Neuronal stem cell (in vitro differentiated cells): ENCODE data around the gene ADRA1B.
A peak's percentile ranks its signal among the peaks of the same experiment; 100 is the strongest.
"Not testable (repeated sequence)": the region's sequence is repeated elsewhere in the genome, so short reads cannot be mapped to it uniquely, and the experiment has no call there.

ENCODE experiments used
- DNase-seq: peaks from one replicate; pipeline ENCODE4 v3.0.0-alpha.2; 2013; ENCODE audit warnings: low spot score
- H2AFZ ChIP-seq: one replicate; pipeline ENCODE4 v1.6.1; 2013; ENCODE audit warnings: mild to moderate bottlenecking, low read length, inconsistent platforms
- H2AK5ac ChIP-seq: 2 replicates; pipeline ENCODE4 v1.6.1; 2013; ENCODE audit warnings: low read depth, mild to moderate bottlenecking, inconsistent platforms, low read length, moderate library complexity, mixed read lengths
- H2BK120ac ChIP-seq: 2 replicates; pipeline ENCODE4 v1.6.1; 2013; ENCODE audit warnings: low read depth, mild to moderate bottlenecking, inconsistent platforms, low read length, moderate library complexity, mixed read lengths
- H2BK12ac ChIP-seq: one replicate; pipeline ENCODE4 v1.6.1; 2013; ENCODE audit warnings: low read length, inconsistent platforms
- H2BK15ac ChIP-seq: 2 replicates; pipeline ENCODE4 v1.6.1; 2013; ENCODE audit warnings: mild to moderate bottlenecking, low read length, inconsistent platforms, mixed read lengths
- H2BK5ac ChIP-seq: one replicate; pipeline ENCODE4 v1.6.1; 2013; ENCODE audit warnings: inconsistent platforms, mild to moderate bottlenecking, low read length, moderate library complexity
- H3K14ac ChIP-seq: one replicate; pipeline ENCODE4 v1.6.1; 2013; ENCODE audit warnings: low read length, inconsistent platforms
- H3K18ac ChIP-seq: 2 replicates; pipeline ENCODE4 v1.6.1; 2013; ENCODE audit warnings: low read length, inconsistent platforms
- H3K23ac ChIP-seq: 2 replicates; pipeline ENCODE4 v1.6.1; 2013; ENCODE audit warnings: low read depth, mild to moderate bottlenecking, mixed read lengths, low read length, inconsistent platforms; ENCODE audit not compliant: poor library complexity
- H3K27ac ChIP-seq: replicated peaks from 3 replicates; pipeline ENCODE4 v1.5.1; 2013; ENCODE audit warnings: low read length, inconsistent platforms
- H3K27me3 ChIP-seq, 3 experiments: 2 replicates each; pipeline ENCODE4 v1.6.1; 2013; ENCODE audit warnings: low read length in 3 of 3, mild to moderate bottlenecking in 2 of 3, inconsistent platforms in 1 of 3, low read depth in 1 of 3, mixed read lengths in 1 of 3, moderate library complexity in 1 of 3; ENCODE audit not compliant: control insufficient read depth in 3 of 3, insufficient read depth in 3 of 3
- H3K36me3 ChIP-seq, 2 donors: replicated peaks in 1 of 2; 2 replicates each; pipeline ENCODE4 v1.6.1; 2013; ENCODE audit warnings: low read length in 2 of 2; ENCODE audit not compliant: control insufficient read depth in 2 of 2, insufficient read depth in 2 of 2
- H3K4ac ChIP-seq: 2 replicates; pipeline ENCODE4 v1.6.1; 2013; ENCODE audit warnings: inconsistent platforms, mild to moderate bottlenecking, low read length, moderate library complexity
- H3K4me1 ChIP-seq, 2 donors: 1 replicate in 1 of 2; 2 replicates in 1 of 2; pipeline ENCODE4 v1.6.1; 2013; ENCODE audit warnings: low read length in 2 of 2, low read depth in 1 of 2; ENCODE audit not compliant: control insufficient read depth in 2 of 2, insufficient read depth in 1 of 2
- H3K4me2 ChIP-seq: one replicate; pipeline ENCODE4 v1.6.1; 2013; ENCODE audit warnings: mild to moderate bottlenecking, low read length, inconsistent platforms; ENCODE audit not compliant: insufficient read depth, poor library complexity, severe bottlenecking
- H3K4me3 ChIP-seq, 2 donors: 2 replicates each; pipeline ENCODE4 v1.5.1; 2013; ENCODE audit warnings: low read length in 2 of 2, mild to moderate bottlenecking in 2 of 2, inconsistent platforms in 1 of 2, moderate library complexity in 1 of 2
- H3K79me1 ChIP-seq: one replicate; pipeline ENCODE4 v1.6.1; 2013; ENCODE audit warnings: low read depth, mild to moderate bottlenecking, inconsistent platforms, low read length, moderate library complexity
- H3K9ac ChIP-seq: one replicate; pipeline ENCODE4 v1.6.1; 2013; ENCODE audit warnings: mild to moderate bottlenecking, low read depth, low read length, inconsistent platforms; ENCODE audit not compliant: poor library complexity
- H3K9me3 ChIP-seq, 2 donors: replicated peaks in 1 of 2; 2 replicates each; pipeline versions ENCODE3 to v1.6.1; 2013; ENCODE audit warnings: low read length in 2 of 2, mild to moderate bottlenecking in 2 of 2, inconsistent platforms in 1 of 2, low read depth in 1 of 2, mixed read lengths in 1 of 2, moderate library complexity in 1 of 2; ENCODE audit not compliant: control insufficient read depth in 2 of 2, insufficient read depth in 1 of 2
- H4K8ac ChIP-seq: one replicate; pipeline ENCODE4 v1.6.1; 2013; ENCODE audit warnings: low read depth, mild to moderate bottlenecking, inconsistent platforms, low read length, moderate library complexity
- H4K91ac ChIP-seq: one replicate; pipeline ENCODE4 v1.6.1; 2013; ENCODE audit warnings: low read length, low read depth, mild to moderate bottlenecking, inconsistent platforms; ENCODE audit not compliant: poor library complexity
- WGBS, 2 donors: extraction: QIAGEN DNeasy Blood & Tissue Kit; methylation state at CpG; one replicate each; pipeline ENCODE4 v1.1.7; 2013; ENCODE audit warnings: missing lambda C conversion rate in 2 of 2, mixed read lengths in 1 of 2; ENCODE audit not compliant: insufficient read length in 2 of 2, insufficient replicate concordance in 1 of 2; ENCODE audit errors: extremely low coverage in 2 of 2; 5-methylcytosine and 5-hydroxymethylcytosine counted together

ADRA1B gene

GRCh38 chr5:160008529-160008876, 92.2 kb downstream of the ADRA1B start:
- H3K79me1 ChIP-seq, H4K91ac ChIP-seq, H3K9me3 ChIP-seq, H2BK12ac ChIP-seq, H2BK120ac ChIP-seq, H2AK5ac ChIP-seq, H3K9ac ChIP-seq, DNase-seq, H2BK5ac ChIP-seq, H3K4me2 ChIP-seq, H3K23ac ChIP-seq, H3K27me3 ChIP-seq, H4K8ac ChIP-seq, H2BK15ac ChIP-seq, H3K27ac ChIP-seq, H3K18ac ChIP-seq, H3K14ac ChIP-seq, H3K4me1 ChIP-seq, H3K4ac ChIP-seq: not testable (repeated sequence)
- H3K4me3 ChIP-seq = peak overlapping the region in 1 of 2 donors; percentile 90
- whole genome bisulfite sequencing, 2 donors = no CpG with 5 or more reads among the region's 14 CpGs
- H2AFZ ChIP-seq = peak overlapping the region; percentile 82
- H3K36me3 ChIP-seq = peaks cover 2 to 32% of the 10 kb centered on the region in 2 donors

DNA sequence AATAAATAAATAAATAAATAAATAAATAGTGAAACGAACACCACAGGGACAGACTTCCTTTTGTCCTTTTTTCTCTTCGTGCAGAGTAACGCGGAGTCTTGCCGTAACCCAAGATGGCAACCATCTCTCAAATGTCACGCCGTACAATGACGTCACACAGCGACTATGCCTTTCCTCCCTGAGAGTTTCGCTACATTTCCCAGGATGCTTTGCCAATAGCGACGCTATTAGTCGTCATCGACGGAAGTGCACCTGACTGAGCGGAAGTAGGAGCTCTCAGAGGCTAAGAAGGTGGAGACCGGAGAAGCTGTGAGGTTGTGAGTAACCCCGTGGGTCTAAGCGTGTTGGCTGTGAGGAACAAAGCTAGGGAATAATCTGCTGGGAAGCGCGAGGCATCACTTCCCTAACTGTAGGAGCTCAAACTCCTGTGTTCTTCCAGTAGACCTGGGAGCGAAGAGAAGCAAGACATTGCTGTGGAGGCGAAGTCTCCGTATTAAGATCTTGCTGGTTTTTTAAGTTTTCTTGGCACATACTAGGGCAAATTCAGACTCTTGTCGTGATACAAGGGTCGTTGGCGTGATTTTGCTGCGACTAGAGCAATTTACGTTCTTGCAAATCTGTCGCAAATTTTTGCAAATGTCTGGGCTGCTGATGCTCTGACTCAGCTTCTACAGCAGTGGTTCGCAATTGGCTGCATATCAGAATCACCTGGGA, 92.8 kb downstream of the ADRA1B start, which contains the start of gene TTC1:
TTC1 (plus strand) TSS at position 263 of the 714 bp plus-strand sequence. CDS start 1,390 bp downstream, outside the sequence.
- Histone ChIP-seq H4K91ac (no peak within 1 kb of the TSS), H2BK15ac (no peak within 1 kb of the TSS), H3K36me3 (peaks cover 2 to 37% of the 10 kb centered on the region in 2 donors), H2BK5ac (no peak within 1 kb of the TSS), H3K18ac (no peak within 1 kb of the TSS), H2AFZ (peak within 1 kb of the TSS; percentile 88), H3K14ac (no peak within 1 kb of the TSS), H3K4ac (no peak within 1 kb of the TSS), H3K9ac (peak within 1 kb of the TSS; percentile 61), H3K9me3 (no peaks in the 10 kb centered on the region), H3K79me1 (no peaks in the 10 kb centered on the region), H3K4me2 (peak within 1 kb of the TSS; percentile 38), H2BK12ac (no peak within 1 kb of the TSS), H3K4me1 (peaks cover 0 to 9% of the 10 kb centered on the region in 2 donors), H3K27me3 (no peaks in the 10 kb centered on the region), H3K4me3 (peak within 1 kb of the TSS; percentile 90 to 96), H2BK120ac (no peak within 1 kb of the TSS), H2AK5ac (no peak within 1 kb of the TSS), H3K27ac (no peak within 1 kb of the TSS), H4K8ac (no peak within 1 kb of the TSS), H3K23ac (no peak within 1 kb of the TSS)
- WGBS, 2 donors = no CpG with 5 or more reads among the region's 31 CpGs
- DNase-seq = peak; percentile 96

- Histone ChIP-seq H3K18ac (no peak overlapping the region), H3K4ac (no peak overlapping the region), H3K4me1 (peaks cover 0 to 9% of the 10 kb centered on the region in 2 donors), H3K9me3 (no peaks in the 10 kb centered on the region), H3K27ac (no peak overlapping the region), H3K27me3 (no peaks in the 10 kb centered on the region), H2BK5ac (no peak overlapping the region), H3K9ac (no peak overlapping the region), H4K8ac (no peak overlapping the region), H3K4me3 (peak overlapping the region; percentile 90 to 96), H2BK15ac (no peak overlapping the region), H3K14ac (no peak overlapping the region), H2BK12ac (no peak overlapping the region), H2AFZ (peak overlapping the region; percentile 88), H3K23ac (no peak overlapping the region), H4K91ac (no peak overlapping the region), H3K79me1 (no peaks in the 10 kb centered on the region), H2AK5ac (no peak overlapping the region), H2BK120ac (no peak overlapping the region), H3K36me3 (peaks cover 2 to 43% of the 10 kb centered on the region in 2 donors), H3K4me2 (peak overlapping the region; percentile 38)
- no CpG with 5 or more reads among the region's 11 CpGs for WGBS, 2 donors
- no peak for DNase-seq
Observed at GRCh38 chr5:160009591-160009989, 93.3 kb downstream of the ADRA1B start.

DNA sequence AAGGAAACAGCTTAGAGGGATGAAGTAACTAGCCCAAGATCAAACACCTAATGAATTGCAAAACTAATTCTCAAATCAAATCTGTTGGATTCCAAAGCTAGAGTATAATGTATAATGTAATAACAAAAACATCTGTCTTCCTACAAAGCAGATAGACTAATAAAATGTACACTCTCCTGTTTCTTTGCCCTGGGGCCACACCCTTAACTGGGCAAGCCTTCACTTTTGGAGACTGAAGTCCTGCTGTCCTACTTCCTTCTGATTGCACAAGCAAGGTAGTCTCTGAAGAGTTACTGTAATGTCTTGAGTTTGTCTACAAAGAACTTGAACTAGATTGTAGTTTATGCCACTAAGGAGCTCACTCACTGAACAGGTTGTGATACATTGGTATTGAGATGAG, 95.2 kb downstream of the ADRA1B start:
- Histone ChIP-seq H3K14ac (no peak overlapping the region), H3K27ac (no peak overlapping the region), H2AK5ac (no peak overlapping the region), H3K4ac (no peak overlapping the region), H3K4me1 (peaks cover 0 to 9% of the 10 kb centered on the region in 2 donors), H2AFZ (no peak overlapping the region), H3K18ac (no peak overlapping the region), H2BK15ac (no peak overlapping the region), H2BK120ac (no peak overlapping the region), H3K4me3 (no peak overlapping the region), H3K4me2 (no peak overlapping the region), H4K8ac (no peak overlapping the region), H4K91ac (no peak overlapping the region), H2BK12ac (no peak overlapping the region), H3K36me3 (peaks cover 4 to 59% of the 10 kb centered on the region in 2 donors), H2BK5ac (no peak overlapping the region), H3K9me3 (no peaks in the 10 kb centered on the region), H3K23ac (no peak overlapping the region), H3K9ac (no peak overlapping the region), H3K79me1 (peaks cover 3% of the 10 kb centered on the region), H3K27me3 (no peaks in the 10 kb centered on the region)
- DNase-seq = no peak
